GM15510 (cell line): Measurements from ENCODE around the gene RGS6.

Source experiments
- POLR2A ChIP-seq: IDR thresholded peaks from 3 replicates; pipeline ENCODE4 v1.6.1; 2011; ENCODE audit warnings: borderline replicate concordance; ENCODE audit not compliant: insufficient read length; ENCODE audit errors: extremely low read depth

The RGS6 gene

GRCh38 chr14:72488514-72488913, 556.3 kb downstream of the RGS6 start:
- no peak for TF ChIP-seq POLR2A

GRCh38 chr14:72492196-72492595, 560.0 kb downstream of the RGS6 start:
- no peak for TF ChIP-seq POLR2A

- no peak for TF ChIP-seq POLR2A
These were observed 563.4 kb downstream of the RGS6 start for GRCh38 chr14:72495668-72496067.

- TF ChIP-seq POLR2A, result no peak
These were observed 566.4 kb downstream of the RGS6 start for GRCh38 chr14:72498646-72499045.

GRCh38 chr14:72499746-72500145, 567.5 kb downstream of the RGS6 start:
- no peak for TF ChIP-seq POLR2A

- no peak for TF ChIP-seq POLR2A
These were observed 568.1 kb downstream of the RGS6 start for GRCh38 chr14:72500234-72500838.

- no peak for TF ChIP-seq POLR2A
These were observed 569.2 kb downstream of the RGS6 start for GRCh38 chr14:72501439-72501838.

GRCh38 chr14:72503271-72503670, 571.0 kb downstream of the RGS6 start:
- TF ChIP-seq POLR2A, result no peak

GRCh38 chr14:72503696-72504368, 571.6 kb downstream of the RGS6 start:
- TF ChIP-seq POLR2A, result no peak

- TF ChIP-seq POLR2A, result no peak
These were observed 578.3 kb downstream of the RGS6 start for GRCh38 chr14:72510566-72510965.

- TF ChIP-seq POLR2A, result no peak
These were observed 580.1 kb downstream of the RGS6 start for GRCh38 chr14:72512281-72512680.

- no peak for TF ChIP-seq POLR2A
These were observed 580.7 kb downstream of the RGS6 start for GRCh38 chr14:72512925-72513324.

- TF ChIP-seq POLR2A, result no peak
These were observed 581.1 kb downstream of the RGS6 start for GRCh38 chr14:72513346-72513745.

- no peak for TF ChIP-seq POLR2A
These were observed 581.9 kb downstream of the RGS6 start for GRCh38 chr14:72513965-72514659.

GRCh38 chr14:72514660-72515025, 582.4 kb downstream of the RGS6 start:
- no peak for TF ChIP-seq POLR2A
